GM19452 (cell line): ENCODE results near the gene CD81.

Source experiments
- ATAC-seq: cut with Tn5 transposase; IDR thresholded peaks from one replicate; pipeline ENCODE4 v1.9.1; 2021; ENCODE audit not compliant: unreplicated experiment

Gene CD81

DNA sequence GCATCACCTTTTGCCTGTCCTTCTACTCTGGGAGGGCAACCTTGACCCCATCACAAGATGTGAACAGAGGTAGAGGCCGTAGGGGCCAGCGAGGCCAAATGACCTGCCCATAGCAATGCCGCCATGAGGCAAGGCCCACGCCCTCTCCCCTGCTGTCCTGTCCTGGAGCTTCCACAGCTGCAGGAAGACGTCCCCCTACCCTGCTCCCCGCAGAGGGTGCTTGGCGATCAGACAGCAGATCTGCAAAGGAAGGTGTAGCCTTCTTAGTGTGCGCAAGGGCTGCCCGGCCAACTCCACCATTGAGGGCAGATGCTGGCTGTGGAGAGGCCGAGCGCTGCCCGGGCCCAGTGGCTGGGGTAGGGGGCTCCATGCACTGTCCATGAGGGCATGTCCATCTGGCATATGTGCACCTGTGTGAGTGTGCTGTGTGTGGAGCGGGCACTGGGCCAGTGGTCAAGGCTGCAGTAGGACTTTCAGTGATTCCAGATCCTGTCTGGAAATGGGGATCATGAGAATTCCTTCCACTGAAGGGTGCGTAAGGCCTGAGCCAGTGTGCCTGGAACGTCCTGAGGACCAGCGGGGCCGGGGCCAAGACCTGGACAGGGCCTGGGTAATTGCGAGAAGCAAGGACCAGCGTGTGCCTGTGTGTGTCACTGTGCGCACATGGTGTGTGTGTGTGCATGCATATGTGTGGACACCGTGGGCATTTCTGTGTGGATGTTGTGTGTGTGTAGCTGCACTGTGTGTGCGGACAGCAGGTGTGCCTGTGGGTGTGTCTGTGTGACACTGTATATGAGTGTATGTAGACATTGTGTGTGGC lies 56.2 kb downstream of the CD81 start:
- ATAC-seq = no peak

GRCh38 chr11:2434008-2434407 lies 56.9 kb downstream of the CD81 start:
- no peak for ATAC-seq

- ATAC-seq = no peak
Measured at GRCh38 chr11:2434506-2435255, 57.6 kb downstream of the CD81 start.

- no peak for ATAC-seq
Measured at GRCh38 chr11:2435288-2436012, 58.3 kb downstream of the CD81 start.

- no peak for ATAC-seq
Measured at GRCh38 chr11:2436013-2436520, 59.0 kb downstream of the CD81 start.

DNA sequence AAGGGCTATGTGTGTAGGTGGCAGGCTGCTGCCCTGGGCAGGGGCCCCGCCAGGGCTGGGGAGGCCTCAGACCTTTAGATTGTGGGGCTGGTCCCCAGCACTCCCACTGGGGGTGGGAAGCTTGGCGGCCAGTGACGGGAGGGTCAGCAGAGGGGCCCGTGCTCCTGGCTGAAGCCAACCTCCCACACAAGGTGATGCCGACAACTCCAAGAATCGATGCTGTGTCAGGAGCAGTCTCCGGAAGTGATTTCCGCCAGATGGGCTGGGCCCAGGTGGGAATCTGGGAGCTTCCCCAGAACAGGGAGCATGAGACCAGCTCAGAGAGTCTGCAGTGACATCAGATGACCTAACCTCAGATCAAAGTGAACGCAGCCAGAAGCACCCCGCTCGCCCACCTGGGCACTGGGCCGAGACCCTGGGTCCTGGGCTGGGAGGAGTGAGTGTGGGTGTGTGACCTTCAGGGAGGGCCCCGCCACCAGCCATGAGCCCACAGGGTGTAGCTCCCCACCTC lies 59.5 kb downstream of the CD81 start:
- no peak for ATAC-seq

- ATAC-seq = no peak
Measured at GRCh38 chr11:2437516-2437915, 60.4 kb downstream of the CD81 start.

DNA sequence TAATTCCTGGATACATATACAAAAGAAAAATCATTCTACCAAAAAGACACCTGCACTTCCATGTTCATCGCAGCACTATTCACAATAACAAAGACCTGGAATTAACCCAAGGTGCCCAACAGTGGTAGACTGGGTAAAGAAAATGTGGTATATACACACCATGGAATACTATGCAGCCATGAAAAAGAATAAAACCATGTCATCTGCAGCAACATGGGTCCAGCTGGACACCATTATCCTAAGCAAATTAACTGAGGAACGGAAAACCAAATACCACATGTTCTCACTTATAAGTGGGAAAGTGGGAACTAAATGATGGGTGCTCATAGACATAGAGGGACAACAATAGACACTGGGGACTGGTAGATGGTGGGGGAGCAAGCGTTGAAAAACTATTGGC lies 62.7 kb downstream of the CD81 start:
- ATAC-seq = no peak

GRCh38 chr11:2440646-2441045 lies 63.5 kb downstream of the CD81 start:
- no peak for ATAC-seq

GRCh38 chr11:2441171-2441570 lies 64.1 kb downstream of the CD81 start:
- ATAC-seq = no peak

- no peak for ATAC-seq
Measured at GRCh38 chr11:2442589-2442988, 65.5 kb downstream of the CD81 start.

DNA sequence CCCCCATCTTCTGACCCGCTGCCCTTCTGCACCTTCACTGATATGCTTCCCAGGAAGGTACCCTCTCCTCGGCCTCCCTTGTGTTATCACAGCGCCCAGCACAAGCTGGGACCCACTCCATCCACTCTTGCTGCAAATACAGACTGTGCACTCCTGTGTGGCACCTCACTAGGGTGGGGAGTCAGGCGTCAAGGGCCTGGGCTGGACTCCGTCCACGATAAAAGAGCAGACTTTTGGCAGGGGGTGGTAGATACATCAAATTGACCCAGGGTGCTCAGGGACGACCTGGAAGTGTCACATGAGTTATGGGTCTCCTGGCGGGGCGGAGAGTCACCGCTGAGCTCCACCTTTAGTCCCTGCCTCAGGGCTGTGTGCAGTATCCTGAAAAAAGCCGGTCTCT lies 66.3 kb downstream of the CD81 start:
- no peak for ATAC-seq

- no peak for ATAC-seq
Measured at GRCh38 chr11:2443881-2444820, 67.0 kb downstream of the CD81 start, which contains the start of gene TRPM5. TRPM5 (minus strand) TSS chr11:2444514; CDS start chr11:2423036, 21,478 bp downstream.

DNA sequence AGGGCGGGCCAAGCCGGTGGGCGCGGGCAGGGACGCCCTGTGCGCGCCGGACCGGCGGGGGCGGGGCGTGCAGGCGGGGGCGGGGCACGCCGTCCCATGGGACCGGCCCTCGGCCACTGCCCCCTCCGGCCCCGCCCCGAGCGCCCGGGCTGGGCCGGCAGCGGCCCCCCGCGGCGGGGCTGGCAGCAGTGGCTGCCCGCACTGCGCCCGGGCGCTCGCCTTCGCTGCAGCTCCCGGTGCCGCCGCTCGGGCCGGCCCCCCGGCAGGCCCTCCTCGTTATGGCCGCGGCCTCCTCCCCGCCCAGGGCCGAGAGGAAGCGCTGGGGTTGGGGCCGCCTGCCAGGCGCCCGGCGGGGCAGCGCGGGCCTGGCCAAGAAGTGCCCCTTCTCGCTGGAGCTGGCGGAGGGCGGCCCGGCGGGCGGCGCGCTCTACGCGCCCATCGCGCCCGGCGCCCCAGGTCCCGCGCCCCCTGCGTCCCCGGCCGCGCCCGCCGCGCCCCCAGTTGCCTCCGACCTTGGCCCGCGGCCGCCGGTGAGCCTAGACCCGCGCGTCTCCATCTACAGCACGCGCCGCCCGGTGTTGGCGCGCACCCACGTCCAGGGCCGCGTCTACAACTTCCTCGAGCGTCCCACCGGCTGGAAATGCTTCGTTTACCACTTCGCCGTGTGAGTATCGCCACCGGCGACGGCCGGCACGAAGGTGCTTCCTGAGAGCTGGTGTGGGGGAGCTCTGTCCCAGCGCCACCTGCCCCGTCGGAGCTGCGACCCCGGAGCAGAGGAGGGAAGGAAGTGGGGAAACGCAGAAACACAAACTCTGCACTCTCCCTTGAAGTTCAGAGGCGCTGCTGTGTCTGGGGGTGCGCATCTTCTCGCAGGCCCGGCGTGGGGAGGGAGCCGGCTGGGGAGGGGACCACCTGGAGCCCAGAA lies 68.0 kb downstream of the CD81 start, which contains the start of gene KCNQ1:
TSS of gene KCNQ1 (plus strand) at position 188 of the 925 bp plus-strand sequence. CDS start at position 279, 91 bp downstream.
- ATAC-seq = no peak

- ATAC-seq = no peak
Measured at GRCh38 chr11:2445746-2446551, 68.8 kb downstream of the CD81 start.

DNA sequence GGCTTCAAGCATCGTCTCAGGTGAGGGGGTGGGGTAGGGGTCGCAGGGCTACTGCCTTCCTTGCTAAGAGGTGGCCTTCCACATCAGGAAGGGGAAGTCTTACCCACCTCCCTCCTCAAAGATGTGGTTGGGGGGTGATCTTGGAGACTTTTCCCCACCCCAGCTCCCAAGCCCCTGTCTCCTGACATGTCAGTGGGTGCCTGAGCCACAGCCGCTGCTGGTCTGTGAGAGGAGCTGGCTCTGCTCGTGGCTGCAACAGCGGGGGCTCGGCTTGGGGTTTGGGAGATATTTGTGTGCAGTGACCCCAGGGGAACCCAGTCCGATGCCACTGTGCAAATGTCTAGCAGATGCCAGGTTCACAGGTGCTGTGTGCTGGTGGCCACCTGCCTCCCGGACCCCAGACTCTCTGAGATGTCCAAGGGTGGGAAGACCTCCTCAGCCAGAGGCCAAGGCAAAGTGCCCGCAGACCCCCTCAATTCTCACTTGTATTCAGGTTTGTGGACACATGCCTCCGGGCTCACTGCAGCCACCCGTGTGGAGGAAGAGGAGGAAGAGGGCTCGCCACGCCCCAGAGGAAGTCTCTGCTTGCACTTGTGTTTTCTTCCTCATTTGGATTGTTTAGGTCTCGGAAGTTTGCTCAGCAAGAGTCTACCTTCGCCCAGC lies 69.6 kb downstream of the CD81 start:
- ATAC-seq = no peak
